Adrenal gland (tissue), 12 donors: Measurements from ENCODE around the gene GOLGA7B. TPM values are rescaled to one million over a fixed set of nuclear protein-coding genes. Genes with fewer than 3 reads are reported as not detected.

Source experiments
- DNase-seq, 7 donors: peaks; one replicate each; pipeline ENCODE4 v3.0.0-alpha.2; 2019 to 2020
- H3K27ac ChIP-seq, 5 donors: fragments of 200-600 bp; sonication (generic) in 4 of 5; 1 replicate in 3 of 5; 2 replicates in 2 of 5; pipeline versions ENCODE4 v1.5.1 to v1.8.0; 2016 to 2020; ENCODE audit warnings: mild to moderate bottlenecking in 1 of 5
- H3K27me3 ChIP-seq: fragments of 200-600 bp; 2 replicates; pipeline ENCODE4 v1.8.0; 2021
- H3K36me3 ChIP-seq, 2 donors: fragments of 200-600 bp; replicated peaks in 1 of 2; 1 replicate in 1 of 2; 2 replicates in 1 of 2; pipeline versions ENCODE4 v1.5.1 to v1.8.0; 2018 to 2022
- H3K4me1 ChIP-seq, 2 donors: fragments of 200-600 bp; replicated peaks in 1 of 2; 1 replicate in 1 of 2; 2 replicates in 1 of 2; pipeline versions ENCODE4 v1.5.1 to v1.8.0; 2018 to 2021
- H3K4me3 ChIP-seq, 4 donors: fragments of 200-600 bp; sonication (generic) in 3 of 4; one replicate each; pipeline ENCODE4 v1.5.1; 2016 to 2018
- H3K9me3 ChIP-seq, 3 donors: fragments of 200-600 bp; sonication (generic) in 1 of 3; replicated peaks in 1 of 3; 1 replicate in 2 of 3; 2 replicates in 1 of 3; pipeline versions ENCODE4 v1.5.1 to v1.8.0; 2016 to 2021
- POLR2A ChIP-seq, 2 donors: fragments of 450-650 bp; IDR thresholded peaks; one replicate each; pipeline ENCODE4 v1.6.1; 2017; ENCODE audit warnings: antibody characterized with exemption in 2 of 2, mild to moderate bottlenecking in 2 of 2, moderate library complexity in 1 of 2
- WGBS, 4 donors: extraction: QIAGEN DNeasy Blood & Tissue Kit in 2 of 4; methylation state at CpG; one replicate each; pipeline versions ENCODE4 v1.1.5 to v1.1.7; 2013 to 2017; 5-methylcytosine and 5-hydroxymethylcytosine counted together
- intact Hi-C, 2 donors: fragments of 100-400 bp; cut with DNase I; formaldehyde crosslinking; loops; one replicate each; pipeline versions ENCODE4 v1.14.1 to v1.15.0; 2022 to 2023
- polyA plus RNA-seq, 3 donors: library from polyadenylated mRNA; stranded (reverse); fragments of 200-250 nt in 2 of 3; fragments of 350-450 nt in 1 of 3; fragmentation: Illumina TruSeq in 1 of 3; extraction: RNeasy Lipid Tissue Mini Kit (QIAGEN cat#74804) in 1 of 3; gene quantifications; one replicate each; pipeline ENCODE4 v1.2.3, GENCODE V29; 2013 to 2014
- total RNA-seq, 9 donors: library from RNA; depleted of rRNA in 4 of 9; stranded (reverse); fragments of >200 nt in 4 of 9; fragments of 120-200 nt in 1 of 9; fragmentation: NEBNext Ultra II Directional in 1 of 9; extraction: Animal tissue kit (Norgen Biotek cat#: 25700) in 1 of 9; gene quantifications; one replicate each; pipeline versions ENCODE4 v1.1.0 to v1.2.4, GENCODE V29; 2013 to 2023
- TF ChIP-seq, protein P1 (sequence below), 6 experiments: fragments of 450-650 bp in 4 of 6; fragments of 200-600 bp in 2 of 6; sonication (generic) in 1 of 6; IDR thresholded peaks; 1 replicate in 5 of 6; 2 replicates in 1 of 6; pipeline versions ENCODE4 v1.5.1 to v1.8.0; 2016 to 2021; ENCODE audit warnings: antibody characterized with exemption in 6 of 6, mild to moderate bottlenecking in 2 of 6, moderate library complexity in 1 of 6
- donor health status: healthy with polysubstance abuse.
- donor health status: Bipolar disorder and iron deficiency.
- donor health status: DM: yes; HTN: yes; CAD: no.
- donor health status: DM: no; HTN: no; CAD: no.
- donor health status: DM: no; HTN: no; CAD: no.
- donor health status: DM: yes; HTN: yes; CAD: no.

The GOLGA7B gene
- total and polyA plus RNA-seq, 12 donors = 0.06 to 20.3 (median 1.1) TPM

DNA sequence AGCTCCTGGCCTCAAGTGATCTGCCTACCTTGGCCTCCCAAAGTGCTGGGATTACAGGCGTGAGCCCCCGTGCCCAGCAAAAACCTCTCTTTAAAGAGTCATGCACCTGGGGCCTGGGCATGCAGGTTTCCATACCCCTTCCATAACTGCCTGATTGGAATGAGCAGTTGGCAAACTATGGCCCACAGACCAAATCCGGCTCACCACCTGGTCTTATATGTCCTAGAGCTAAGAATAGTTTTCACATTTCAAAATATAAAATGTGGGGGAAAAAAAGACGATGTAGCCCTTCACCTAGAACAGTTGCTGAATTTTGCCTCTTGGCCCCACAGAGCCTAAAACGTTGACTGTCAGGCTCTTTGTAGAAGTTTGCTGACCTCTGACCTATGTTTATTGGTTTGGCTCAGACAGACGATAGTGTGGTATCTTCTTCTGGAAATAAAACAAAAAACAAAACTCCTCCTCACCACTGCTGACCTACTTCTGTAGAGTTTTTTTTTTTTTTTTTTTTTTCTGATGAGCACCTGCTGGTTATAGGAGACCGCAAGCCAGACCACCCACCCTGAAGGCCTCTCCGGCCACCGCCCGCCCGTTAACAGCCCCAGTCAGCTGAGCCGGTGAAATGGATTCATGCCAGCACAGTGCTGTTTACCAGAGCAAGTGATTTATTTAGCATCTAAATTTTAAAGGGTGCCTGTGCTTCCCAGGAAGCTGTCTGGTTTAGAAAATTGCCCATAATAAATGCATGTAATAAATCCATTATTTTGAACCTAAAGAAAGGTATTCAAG lies 44.4 kb upstream of the GOLGA7B start:
- no peak for TF ChIP-seq POLR2A (IDR thresholded peaks at IDR 0.05)
- WGBS, 4 donors = 52 to 65% (median 63%) methylated on average over 12 of the region's 12 CpGs
- Histone ChIP-seq H3K4me3 (no peak overlapping the region), H3K27me3 (no peaks in the 10 kb centered on the region), H3K9me3 (no peaks in the 10 kb centered on the region), H3K4me1 (no peaks in the 10 kb centered on the region), H3K27ac (no peak overlapping the region), H3K36me3 (no peaks in the 10 kb centered on the region)
- intact Hi-C loops = no loop called here
- DNase-seq = no peak

DNA sequence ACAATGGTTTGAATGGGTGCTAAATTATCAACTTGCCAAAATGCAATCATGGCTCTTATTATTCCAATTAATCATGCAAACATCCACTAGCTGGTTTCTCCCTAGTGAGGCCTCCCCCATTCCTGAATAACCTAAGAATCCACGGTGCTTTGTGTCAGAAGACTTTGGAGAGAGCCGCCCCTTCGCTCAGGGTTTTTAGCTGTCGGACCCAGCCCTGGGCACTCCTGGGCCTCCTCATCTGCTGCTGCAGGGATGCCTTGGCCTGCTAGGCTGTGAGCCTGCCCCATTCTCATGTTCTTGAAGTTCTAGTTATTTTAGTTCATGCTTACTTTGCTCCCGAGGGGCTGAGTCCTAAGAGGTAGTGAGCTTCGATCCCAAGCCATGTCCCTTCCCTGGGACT lies 43.7 kb upstream of the GOLGA7B start:
- Histone ChIP-seq H3K27ac (no peak overlapping the region), H3K27me3 (no peaks in the 10 kb centered on the region), H3K9me3 (no peaks in the 10 kb centered on the region), H3K36me3 (no peaks in the 10 kb centered on the region), H3K4me3 (no peak overlapping the region), H3K4me1 (no peaks in the 10 kb centered on the region)
- TF ChIP-seq, protein P1, sequence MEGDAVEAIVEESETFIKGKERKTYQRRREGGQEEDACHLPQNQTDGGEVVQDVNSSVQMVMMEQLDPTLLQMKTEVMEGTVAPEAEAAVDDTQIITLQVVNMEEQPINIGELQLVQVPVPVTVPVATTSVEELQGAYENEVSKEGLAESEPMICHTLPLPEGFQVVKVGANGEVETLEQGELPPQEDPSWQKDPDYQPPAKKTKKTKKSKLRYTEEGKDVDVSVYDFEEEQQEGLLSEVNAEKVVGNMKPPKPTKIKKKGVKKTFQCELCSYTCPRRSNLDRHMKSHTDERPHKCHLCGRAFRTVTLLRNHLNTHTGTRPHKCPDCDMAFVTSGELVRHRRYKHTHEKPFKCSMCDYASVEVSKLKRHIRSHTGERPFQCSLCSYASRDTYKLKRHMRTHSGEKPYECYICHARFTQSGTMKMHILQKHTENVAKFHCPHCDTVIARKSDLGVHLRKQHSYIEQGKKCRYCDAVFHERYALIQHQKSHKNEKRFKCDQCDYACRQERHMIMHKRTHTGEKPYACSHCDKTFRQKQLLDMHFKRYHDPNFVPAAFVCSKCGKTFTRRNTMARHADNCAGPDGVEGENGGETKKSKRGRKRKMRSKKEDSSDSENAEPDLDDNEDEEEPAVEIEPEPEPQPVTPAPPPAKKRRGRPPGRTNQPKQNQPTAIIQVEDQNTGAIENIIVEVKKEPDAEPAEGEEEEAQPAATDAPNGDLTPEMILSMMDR (IDR thresholded peaks at IDR 0.05) = no peak
- TF ChIP-seq POLR2A (IDR thresholded peaks at IDR 0.05) = no peak
- no peak for DNase-seq
- intact Hi-C loops = no loop called here
- 89 to 92% (median 90%) methylated on average over 6 of the region's 6 CpGs for whole genome bisulfite sequencing, 4 donors

DNA sequence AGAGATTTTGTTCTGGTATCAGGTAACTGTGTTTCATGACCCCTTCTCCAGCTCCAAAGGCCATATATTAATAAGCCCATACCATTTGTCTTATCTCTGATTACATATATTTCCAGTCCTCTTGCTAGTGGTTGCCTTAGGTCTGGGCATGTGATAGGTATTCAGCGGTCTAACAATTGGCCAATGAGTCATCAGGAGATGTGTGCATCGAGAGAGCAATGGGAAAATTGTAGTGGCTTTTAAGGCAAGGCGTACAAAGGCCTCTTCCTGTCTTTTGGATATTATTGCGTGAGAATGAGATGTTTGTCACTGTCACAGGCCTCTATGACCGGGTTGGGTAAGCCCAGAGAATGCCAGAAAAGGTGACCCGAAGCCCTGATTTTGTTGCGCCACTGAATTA lies 39.2 kb upstream of the GOLGA7B start:
- H3K27ac ChIP-seq = no peak overlapping the region

DNA sequence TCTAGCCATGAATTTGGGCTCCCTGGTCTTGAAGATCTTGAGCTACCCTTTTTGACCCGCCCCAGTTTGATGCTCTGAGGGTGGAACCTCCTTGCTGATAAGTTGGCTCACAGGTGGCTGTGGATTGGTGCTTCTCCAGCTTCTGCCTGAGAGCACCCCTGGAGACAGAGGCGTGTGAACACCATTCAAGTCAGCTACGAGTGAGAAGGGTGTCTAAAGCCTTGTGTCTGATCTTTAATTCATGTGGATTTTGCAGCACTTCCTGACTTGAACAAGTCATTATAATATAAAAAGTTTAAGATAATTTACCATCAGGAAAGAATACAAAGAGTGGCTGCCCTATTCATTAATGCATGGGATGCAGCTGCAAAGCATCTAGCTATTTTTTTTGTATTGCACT lies 37.7 kb upstream of the GOLGA7B start:
- Histone ChIP-seq H3K27ac (no peak overlapping the region), H3K4me1 (no peaks in the 10 kb centered on the region), H3K9me3 (no peaks in the 10 kb centered on the region), H3K27me3 (no peaks in the 10 kb centered on the region), H3K36me3 (no peaks in the 10 kb centered on the region), H3K4me3 (no peak overlapping the region)
- intact Hi-C loops = no loop called here
- DNase-seq = no peak
- 61 to 83% (median 66%) methylated on average over 3 of the region's 3 CpGs for WGBS, 4 donors
- no peak for TF ChIP-seq POLR2A (IDR thresholded peaks at IDR 0.05)

More for the DNA sequence above, 39.2 kb upstream of the GOLGA7B start:
- H3K4me3 ChIP-seq = no peak overlapping the region
- no peak for TF ChIP-seq POLR2A (IDR thresholded peaks at IDR 0.05)
- TF ChIP-seq, protein P1 (IDR thresholded peaks at IDR 0.05) = no peak
- H3K27me3 ChIP-seq = no peaks in the 10 kb centered on the region
- DNase-seq = no peak
- 79 to 90% (median 82%) methylated on average over 7 of the region's 7 CpGs for WGBS, 4 donors
- H3K9me3 ChIP-seq = no peaks in the 10 kb centered on the region
- intact Hi-C loops = no loop called here
- no peaks in the 10 kb centered on the region for H3K4me1 ChIP-seq
- no peaks in the 10 kb centered on the region for H3K36me3 ChIP-seq

DNA sequence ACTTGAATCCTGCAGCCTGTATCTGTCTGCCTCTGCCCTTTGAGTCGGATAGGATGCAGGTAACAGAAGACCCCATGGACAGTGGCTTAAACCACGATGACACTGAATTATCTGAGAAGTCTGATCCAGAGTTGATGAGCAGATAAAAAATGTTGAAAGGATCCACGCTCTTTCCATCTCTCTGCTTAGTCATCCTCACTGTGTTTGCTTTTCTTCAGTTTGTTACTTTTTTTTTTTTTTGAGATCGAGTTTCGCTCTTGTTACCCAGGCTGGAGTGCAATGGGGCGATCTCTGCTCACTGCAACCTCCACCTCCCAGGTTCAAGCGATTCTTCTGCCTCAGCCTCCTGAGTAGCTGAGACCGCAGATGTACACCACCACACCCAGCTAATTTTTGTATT lies 36.9 kb upstream of the GOLGA7B start:
- DNase-seq = no peak
- H3K9me3 ChIP-seq = no peaks in the 10 kb centered on the region
- 71 to 84% (median 80%) methylated on average over 8 of the region's 8 CpGs for WGBS, 4 donors
- TF ChIP-seq, protein P1 (IDR thresholded peaks at IDR 0.05) = no peak
- no peak for TF ChIP-seq POLR2A (IDR thresholded peaks at IDR 0.05)
- H3K4me3 ChIP-seq = no peak overlapping the region
- intact Hi-C loops = no loop called here
- H3K27me3 ChIP-seq = no peaks in the 10 kb centered on the region
- H3K27ac ChIP-seq = no peak overlapping the region
- H3K36me3 ChIP-seq = no peaks in the 10 kb centered on the region
- no peaks in the 10 kb centered on the region for H3K4me1 ChIP-seq
